Forelimb muscle (tissue), 1 donor: ENCODE measurements around the gene MPP4. TPM values are rescaled to one million over a fixed set of nuclear protein-coding genes. Genes with fewer than 3 reads are reported as not detected.
"Not testable (repeated sequence)": the region's sequence is repeated elsewhere in the genome, so short reads cannot be mapped to it uniquely, and the experiment has no call there.

Experiments
- DNase-seq: peaks from one replicate; pipeline ENCODE4 v3.0.0-alpha.2; 2013; ENCODE audit warnings: low read depth
- polyA plus RNA-seq: library from polyadenylated mRNA; unstranded; fragments of 120-200 nt; gene quantifications from one replicate; pipeline ENCODE4 v1.2.1, GENCODE V29; 2013; ENCODE audit not compliant: insufficient read length

MPP4 gene
- polyA plus RNA-seq, 1 donor: 0.13 TPM

GRCh38 chr2:201674298-201674697 lies 24.1 kb downstream of the MPP4 start:
- no peak for DNase-seq

DNA sequence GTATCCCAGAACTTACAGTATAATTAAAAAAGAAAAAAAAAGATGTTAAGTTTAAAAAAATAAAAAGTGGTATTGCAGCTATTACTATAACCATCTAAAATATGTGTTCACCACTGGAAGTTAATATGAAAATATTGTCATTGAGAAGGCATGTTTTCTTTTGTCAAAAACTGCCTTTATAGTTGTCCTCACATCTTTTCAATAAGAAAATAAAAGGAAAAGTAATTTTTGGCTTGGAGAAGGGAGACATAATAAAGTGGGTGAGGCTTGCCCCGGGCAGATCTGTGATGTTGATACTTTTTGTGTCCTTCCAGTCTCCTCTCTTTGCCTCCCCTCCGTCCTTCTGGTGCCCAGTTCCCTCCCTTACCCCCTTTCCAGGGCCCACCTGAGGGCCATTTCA lies 24.9 kb downstream of the MPP4 start:
- no peak for DNase-seq

DNA sequence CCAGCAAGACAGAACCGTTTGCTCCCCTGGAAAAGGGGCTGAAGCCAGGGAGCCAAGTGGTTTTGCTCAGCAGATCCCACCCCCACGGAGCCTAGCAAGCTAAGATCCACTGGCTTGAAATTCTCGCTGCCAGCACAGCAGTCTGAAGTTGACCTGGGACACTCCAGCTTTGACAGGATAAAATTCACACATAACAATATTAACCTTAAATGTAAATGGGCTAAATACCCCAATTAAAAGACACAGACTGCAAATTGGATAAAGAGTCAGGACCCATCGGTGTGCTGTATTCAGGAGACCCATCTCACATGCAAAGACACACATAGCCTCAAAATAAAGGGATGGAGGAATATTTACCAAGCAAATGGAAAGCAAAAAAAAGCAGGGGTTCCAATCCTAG lies 27.2 kb downstream of the MPP4 start:
- DNase-seq: not testable (repeated sequence)

DNA sequence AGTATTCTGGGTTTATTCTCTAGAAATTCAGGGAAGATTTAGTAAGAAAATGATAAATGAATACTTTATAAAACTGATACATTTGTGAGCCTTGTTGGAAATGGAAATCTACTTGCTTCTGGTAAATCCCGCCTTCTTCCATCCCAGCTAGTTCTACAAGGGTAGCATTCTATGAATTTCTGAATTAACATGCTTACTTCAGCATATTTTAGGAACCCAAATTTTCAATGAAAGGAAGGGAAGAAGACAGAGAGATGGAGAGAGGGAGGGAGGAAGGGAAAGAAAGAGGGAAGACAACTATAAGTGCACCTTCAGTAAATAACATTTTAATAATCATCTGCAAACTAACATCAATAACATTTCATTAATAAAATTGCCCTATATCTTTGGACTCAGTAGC lies 28.6 kb downstream of the MPP4 start:
- DNase-seq: no peak

DNA sequence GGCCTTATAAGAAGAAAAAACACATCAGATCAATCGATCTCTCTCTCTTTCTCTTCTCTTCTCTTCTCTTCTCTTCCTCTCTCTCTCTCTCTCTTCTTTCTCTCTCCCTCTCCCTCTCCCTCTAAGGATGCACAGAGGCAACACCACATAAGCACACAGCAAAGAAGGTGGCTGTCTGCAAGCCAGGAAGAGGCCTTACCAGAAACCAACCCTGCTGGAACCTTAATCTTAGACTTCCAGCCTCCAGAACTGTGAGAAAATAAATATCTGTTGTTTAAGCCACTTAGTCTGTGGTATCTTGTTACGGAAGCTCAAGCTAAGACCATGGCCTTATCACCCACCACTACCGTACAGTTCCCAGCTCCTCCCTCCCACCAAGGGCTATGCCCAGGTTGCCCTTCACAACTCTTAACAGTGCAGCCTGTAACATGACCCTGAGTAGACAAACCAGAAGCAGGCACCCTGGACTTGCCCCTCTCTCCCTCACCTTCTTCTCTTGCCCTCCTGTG lies 30.0 kb downstream of the MPP4 start:
- DNase-seq: no peak

DNA sequence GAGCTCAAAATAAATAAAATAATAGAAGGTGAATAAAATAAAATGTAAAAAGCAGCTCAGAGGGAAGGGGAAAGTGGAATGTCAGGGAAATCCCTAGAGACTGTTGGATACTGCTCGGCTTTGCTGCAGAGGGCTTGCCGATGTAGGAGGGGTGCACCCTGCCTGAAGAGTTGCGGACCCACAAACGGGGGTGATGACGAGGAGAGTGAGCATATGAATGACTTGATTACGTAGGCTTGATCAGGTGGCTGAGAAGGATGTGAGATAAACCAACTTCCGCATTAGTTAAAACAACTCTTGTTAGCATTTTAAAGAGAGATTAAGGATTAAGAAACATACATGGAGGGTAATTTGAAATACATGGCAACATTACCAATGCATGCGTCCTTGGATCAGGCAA lies 34.1 kb downstream of the MPP4 start:
- DNase-seq: no peak

DNA sequence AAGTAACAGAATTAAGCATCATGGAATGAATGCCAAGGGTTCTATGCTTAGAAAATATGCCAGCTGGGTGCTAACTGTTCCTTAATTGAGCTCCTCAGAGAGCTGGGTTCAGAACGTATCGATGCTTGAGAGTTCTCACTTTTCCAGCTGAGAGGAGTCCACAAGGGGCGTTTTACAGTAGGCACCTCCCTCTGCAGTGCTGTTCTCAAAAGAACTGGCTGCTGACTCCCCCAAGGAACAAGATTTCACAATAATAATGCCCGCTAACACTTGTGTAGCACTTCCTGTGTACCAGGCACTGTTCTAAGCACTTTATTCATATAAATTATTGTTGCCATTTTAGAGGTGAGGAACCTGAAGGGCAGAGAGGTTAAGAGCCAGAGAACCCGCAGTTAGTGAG lies 37.1 kb downstream of the MPP4 start:
- DNase-seq: no peak

DNA sequence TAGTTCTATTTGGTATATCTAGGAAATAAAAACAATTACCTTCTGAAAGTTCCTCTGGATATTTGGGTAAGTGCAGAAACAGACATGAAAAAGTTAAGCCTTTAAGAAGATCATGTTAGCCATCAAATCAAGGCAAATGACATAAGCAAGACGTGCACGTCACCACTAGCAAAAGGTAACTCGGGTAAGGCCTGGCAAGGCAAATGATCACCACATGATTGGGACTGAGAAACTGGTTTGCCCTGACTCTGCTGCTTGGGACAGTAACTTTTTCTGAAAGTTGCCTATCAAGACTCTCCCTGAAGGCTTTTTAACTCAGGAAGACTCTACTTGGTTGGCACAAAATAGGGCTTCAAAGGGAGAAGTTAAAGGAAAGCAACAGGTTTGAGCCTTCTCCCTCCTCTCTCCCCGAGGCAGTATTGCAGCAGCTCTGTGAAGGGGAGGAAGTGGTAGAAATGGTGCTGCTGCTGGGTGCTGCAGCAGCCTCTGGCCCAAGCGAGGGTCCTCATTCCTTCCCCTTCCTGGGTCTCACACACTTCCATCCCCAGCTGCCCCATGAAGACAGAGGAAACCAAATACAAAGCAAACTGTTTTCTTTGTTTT lies 38.0 kb downstream of the MPP4 start:
- no peak for DNase-seq

DNA sequence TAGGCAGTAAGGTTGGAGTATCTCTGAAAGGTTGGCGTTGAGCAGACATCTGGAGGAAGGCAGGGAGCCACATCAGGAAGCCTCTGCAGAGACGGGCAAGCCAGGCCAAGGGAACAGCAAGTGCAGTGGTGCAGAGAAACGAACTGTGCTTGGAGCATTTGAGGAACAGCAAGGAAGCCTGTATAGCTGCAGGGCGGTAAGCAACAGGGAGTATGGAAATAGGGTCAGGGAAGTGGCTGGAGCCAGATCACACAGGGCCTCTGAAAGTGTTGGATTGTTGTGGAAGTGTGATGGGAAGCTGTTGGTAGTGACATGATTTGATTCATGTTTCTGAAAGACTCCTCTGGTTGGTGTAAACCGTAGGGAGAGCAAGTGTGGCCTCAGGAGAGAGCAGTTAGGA lies 41.7 kb downstream of the MPP4 start:
- no peak for DNase-seq

DNA sequence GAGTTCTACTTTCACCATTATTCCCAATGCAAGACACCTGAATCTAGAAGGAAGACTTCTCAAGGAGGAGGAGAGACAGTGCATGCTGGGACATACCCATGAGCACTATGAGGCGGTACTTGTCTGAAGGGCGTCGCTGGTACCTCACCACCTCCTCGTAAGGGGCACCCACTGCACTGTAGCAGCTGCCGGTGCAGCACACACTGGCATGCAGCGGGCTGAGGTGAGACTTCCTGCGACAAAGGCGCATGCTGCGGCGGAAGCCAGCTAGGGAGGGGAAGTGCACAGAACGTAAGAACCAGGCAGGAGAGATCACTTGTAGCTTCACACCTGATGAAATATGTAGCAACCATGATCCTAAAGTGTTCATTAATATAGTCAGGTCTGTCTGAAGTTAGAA lies 42.3 kb downstream of the MPP4 start:
- DNase-seq: no peak

- no peak for DNase-seq
These were observed 43.6 kb downstream of the MPP4 start for GRCh38 chr2:201654616-201655384.

- DNase-seq: no peak
These were observed 45.2 kb downstream of the MPP4 start for GRCh38 chr2:201653221-201653620.

GRCh38 chr2:201649442-201649841 lies 49.0 kb downstream of the MPP4 start:
- no peak for DNase-seq

GRCh38 chr2:201647431-201647830 lies 51.0 kb downstream of the MPP4 start:
- no peak for DNase-seq

DNA sequence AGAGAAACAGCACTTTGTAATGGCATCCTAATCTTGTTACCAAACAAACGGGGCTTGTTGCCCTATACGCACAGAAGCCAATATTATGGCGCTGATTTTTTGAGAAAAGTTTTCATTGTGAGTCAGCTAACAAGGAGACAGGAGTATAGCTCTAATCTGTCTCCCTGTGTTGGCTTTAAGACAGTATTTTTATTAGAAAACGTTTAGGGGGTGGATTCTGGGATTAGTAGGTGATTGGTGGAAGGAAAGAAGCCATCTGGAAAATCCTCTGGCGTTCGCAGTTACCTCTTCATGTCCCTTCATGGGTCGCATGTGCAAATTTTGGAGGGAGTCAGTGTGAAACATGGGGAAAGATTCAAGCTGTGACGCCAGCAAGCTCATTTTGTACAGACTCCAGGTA lies 54.4 kb downstream of the MPP4 start:
- no peak for DNase-seq

- DNase-seq: no peak
These were observed 55.1 kb downstream of the MPP4 start, which contains the start of gene TMEM237 for GRCh38 chr2:201643216-201643890. Gene TMEM237 (minus strand): TSS chr2:201643503. CDS start chr2:201643400, 103 bp downstream.

- no peak for DNase-seq
These were observed 55.7 kb downstream of the MPP4 start for GRCh38 chr2:201642579-201643215.

GRCh38 chr2:201642086-201642578 lies 56.3 kb downstream of the MPP4 start:
- DNase-seq: peak; percentile 46

DNA sequence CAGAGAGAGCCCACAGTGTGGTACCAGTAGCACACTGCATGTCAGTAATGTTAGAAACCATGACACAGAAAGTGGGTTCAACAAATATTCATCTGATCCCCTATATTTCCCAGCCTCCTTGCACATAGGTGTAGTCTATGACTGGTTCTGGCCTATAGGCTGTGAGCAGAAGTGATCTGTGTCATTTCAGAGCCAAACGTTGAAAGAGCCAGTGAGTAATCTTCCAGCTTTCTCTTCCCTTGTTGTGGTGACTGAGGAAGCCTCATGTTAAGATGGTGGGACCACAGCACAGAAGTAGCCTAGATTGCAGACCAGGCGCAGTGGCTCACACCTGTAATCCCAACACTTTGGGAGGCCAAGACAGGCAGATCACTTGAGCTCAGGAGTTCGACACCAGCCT lies 59.2 kb downstream of the MPP4 start:
- no peak for DNase-seq

DNA sequence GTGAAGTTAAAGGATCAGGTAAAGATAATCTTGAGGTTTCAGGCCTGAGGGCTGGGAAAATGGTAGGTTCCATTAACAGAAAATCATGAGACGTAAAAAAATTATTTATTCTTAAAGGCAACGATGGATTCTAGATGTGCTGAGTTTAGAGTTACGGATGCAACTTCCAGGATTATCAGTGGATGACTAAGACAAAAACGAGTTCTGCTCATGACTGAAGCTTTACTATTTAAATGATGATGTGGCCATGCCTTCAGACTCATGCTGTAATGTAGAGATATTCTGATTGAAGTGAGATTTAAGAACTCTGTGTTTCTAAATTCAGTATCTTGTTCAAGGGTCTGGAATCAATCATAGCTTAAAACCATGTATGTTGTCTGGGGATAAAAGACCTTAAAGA lies 60.1 kb downstream of the MPP4 start:
- no peak for DNase-seq

DNA sequence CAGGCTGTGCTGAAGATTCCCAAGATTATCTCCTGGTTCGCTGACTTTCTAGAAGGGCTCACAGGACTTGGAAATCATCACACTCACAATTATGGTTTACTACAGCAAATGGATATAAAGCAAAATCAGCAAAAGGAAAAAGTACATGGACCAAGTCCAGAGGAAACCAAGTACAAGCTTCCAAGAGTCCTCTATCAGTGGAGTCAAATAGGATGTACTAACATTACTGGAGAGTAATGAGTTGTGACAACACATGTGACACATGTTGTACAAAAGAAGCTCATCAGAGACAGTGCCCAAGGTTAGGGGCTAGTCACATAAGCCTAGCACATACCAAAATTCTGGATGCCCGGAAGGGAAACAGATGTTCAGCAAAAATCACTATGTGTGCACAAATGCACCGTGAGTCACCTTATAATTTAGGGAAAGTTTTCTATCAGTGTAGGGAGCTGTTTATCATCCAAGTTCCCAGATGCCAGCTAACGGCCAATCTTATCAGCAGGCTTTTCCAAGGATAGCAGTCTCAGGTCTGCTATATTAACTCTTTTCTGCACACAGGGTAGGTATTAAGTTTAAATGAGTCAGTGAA lies 64.7 kb downstream of the MPP4 start:
- no peak for DNase-seq

DNA sequence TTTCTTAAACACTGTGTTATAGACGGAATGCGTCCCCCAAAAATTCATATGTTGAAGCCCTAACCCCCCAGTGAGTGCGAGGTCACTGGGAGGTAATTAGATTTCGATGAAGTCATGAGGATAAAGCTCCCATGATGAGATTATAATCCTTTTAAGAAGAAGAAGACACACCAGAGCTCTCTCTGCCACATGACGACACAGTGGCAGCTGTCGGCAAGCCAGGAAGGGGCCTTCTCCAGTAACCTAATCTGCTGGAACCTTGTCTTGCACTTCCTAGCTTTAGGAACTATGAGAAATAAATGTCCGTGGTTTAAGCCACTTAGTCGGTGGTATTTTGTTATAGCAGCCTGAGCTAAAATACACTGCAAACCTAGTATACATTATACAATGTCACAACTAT lies 67.4 kb downstream of the MPP4 start:
- DNase-seq: no peak
